Vein endothelial cell (primary cell): Measurements from ENCODE around the gene TBCC. TPM values are rescaled to one million over a fixed set of nuclear protein-coding genes. Genes with fewer than 3 reads are reported as not detected.

Experiments
- total RNA-seq: library from RNA; depleted of rRNA; stranded (reverse); fragments of >200 nt; gene quantifications from 2 replicates; pipeline ENCODE4 v1.2.3, GENCODE V29; 2012

The TBCC gene, protein sequence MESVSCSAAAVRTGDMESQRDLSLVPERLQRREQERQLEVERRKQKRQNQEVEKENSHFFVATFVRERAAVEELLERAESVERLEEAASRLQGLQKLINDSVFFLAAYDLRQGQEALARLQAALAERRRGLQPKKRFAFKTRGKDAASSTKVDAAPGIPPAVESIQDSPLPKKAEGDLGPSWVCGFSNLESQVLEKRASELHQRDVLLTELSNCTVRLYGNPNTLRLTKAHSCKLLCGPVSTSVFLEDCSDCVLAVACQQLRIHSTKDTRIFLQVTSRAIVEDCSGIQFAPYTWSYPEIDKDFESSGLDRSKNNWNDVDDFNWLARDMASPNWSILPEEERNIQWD
- total RNA-seq, result 34.0 and 35.3 TPM in 2 replicates

GRCh38 chr6:42745640-42746462 lies at the start of gene TBCC:
Gene TBCC, minus strand, starts transcription at chr6:42746103. Its CDS starts 30 bp downstream, at chr6:42746073.

DNA sequence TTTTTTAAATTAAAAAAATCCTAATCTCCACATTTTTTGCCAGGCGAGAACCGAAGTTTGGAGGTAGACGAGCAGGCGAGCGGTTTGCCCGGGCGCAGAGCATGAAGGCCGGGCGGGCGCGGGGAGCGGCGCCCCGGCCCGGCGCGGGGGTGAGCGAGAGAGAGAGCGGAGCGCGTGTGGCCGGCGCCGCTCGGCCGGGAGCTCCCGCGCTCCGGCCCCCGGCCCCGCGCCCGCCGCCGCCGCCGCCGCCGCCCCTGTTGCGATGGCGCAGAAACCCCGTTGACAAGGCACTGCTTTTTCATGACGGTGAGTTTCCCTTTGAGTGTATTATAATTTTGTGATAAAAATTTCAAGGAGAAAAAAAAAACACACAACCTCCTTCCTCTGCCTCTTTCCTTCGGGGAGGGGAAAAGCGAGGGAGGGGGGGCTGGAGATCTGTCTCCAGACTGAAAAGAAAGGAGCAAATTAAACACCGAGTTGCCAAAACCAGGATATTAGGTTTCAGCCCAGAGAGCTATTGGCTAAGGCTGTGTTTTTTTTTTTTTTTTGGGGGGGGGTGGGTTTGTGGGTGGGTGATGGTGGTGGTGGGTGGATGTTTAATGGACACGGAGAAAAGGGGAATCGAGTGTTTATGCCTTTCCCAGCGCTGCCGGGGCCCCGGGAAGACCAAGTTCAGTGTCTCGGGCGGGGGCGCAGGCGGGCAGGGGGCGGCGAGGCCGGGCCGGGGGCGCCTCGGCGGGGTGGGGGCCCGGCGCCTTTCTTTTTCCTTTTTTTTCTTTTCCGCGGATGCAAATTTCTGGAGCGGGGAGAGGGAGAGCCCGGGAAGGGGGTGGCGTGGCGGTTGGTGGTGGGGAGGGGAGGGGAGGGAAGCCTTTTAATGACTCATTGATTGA lies 36.1 kb upstream of the TBCC start, which contains the start of gene BICRAL:
BICRAL (plus strand) TSS at position 257 of the 893 bp plus-strand sequence. CDS start 39,971 bp downstream, outside the sequence.

GRCh38 chr6:42722497-42722896 lies 23.4 kb downstream of the TBCC start, which contains the start of gene PRPH2:
Gene PRPH2, minus strand, starts transcription at chr6:42722597. Its CDS starts 263 bp downstream, at chr6:42722334.

Other genes with a start within 250 kb of the TBCC start
- gene UBR2, start 182.1 kb downstream of the TBCC start, total RNA-seq, result 18.9 and 28.1 TPM in 2 replicates
- 0.48 and 1.3 TPM in 2 replicates for gene PRPH2, start 23.5 kb downstream of the TBCC start, total RNA-seq
- 6.2 and 6.9 TPM in 2 replicates for gene BICRAL, start 35.9 kb upstream of the TBCC start, total RNA-seq
- gene RPL7L1, start 133.5 kb upstream of the TBCC start, total RNA-seq, result 148 and 153 TPM in 2 replicates
- not detected in 2 replicates for gene PTCRA, start 169.9 kb upstream of the TBCC start, total RNA-seq
- 24.6 and 28.4 TPM in 2 replicates for gene CNPY3, start 183.4 kb upstream of the TBCC start, total RNA-seq
- 0.33 TPM in 1 of 2 replicates, not detected in the other for gene GNMT, start 214.7 kb upstream of the TBCC start, total RNA-seq
- 11.8 and 20.3 TPM in 2 replicates for gene PEX6, start 233.1 kb upstream of the TBCC start, total RNA-seq
- 44.0 and 50.3 TPM in 2 replicates for gene PPP2R5D, start 238.5 kb upstream of the TBCC start, total RNA-seq